ENCODE data around the gene MXRA7.

DNA sequence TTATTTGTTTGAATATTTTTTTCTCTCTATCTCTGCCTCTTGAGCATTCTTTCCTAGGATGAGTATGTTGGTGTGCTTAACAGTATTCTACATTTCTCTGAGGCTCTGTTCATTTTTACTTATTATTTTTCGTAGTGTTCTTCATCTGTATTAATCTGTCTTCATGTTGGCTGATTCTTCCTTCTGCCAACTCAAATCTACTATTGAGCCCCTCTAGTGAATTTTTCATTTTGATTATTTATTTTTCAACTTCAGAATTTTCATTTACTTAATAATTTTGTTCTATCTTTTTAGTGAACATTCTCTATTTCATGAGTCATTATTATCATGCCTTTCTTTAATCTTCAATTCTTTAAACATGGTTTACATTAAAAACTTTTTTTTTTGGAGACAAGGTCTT lies 64.1 kb downstream of the MXRA7 start:
- TF ChIP-seq CTCF (IDR thresholded peaks at IDR 0.05): no peak
- no peak for TF ChIP-seq EZH2 (IDR thresholded peaks at IDR 0.05; ENCODE audit: borderline replicate concordance, insufficient read depth, low read depth, low read length, poor library complexity, severe bottlenecking)

Data from B cell (primary cell).